Skeletal muscle cell (primary cell): ENCODE data around the gene GPR62.
"Not testable (repeated sequence)": the region's sequence is repeated elsewhere in the genome, so short reads cannot be mapped to it uniquely, and the experiment has no call there.

ENCODE experiments used
- DNase-seq: peaks from one replicate; pipeline ENCODE4 v3.0.0-alpha.2; 2010; ENCODE audit warnings: low read depth
- H3K4me3 ChIP-seq: 2 replicates; pipeline ENCODE4 v1.5.1; 2011; ENCODE audit warnings: low read depth, mild to moderate bottlenecking, control low read depth, low read length, moderate library complexity

GPR62 gene

GRCh38 chr3:51955175-51955892 is at the start of gene GPR62:
GPR62 (plus strand) TSS chr3:51955381; CDS start chr3:51955653, 272 bp downstream.
- DNase-seq = no peak
- no peak within 1 kb of the TSS for H3K4me3 ChIP-seq

- no peak overlapping the region for H3K4me3 ChIP-seq
- DNase-seq = no peak
Measured at GRCh38 chr3:51908026-51908425, 47.2 kb upstream of the GPR62 start.

- H3K4me3 ChIP-seq = no peak overlapping the region
- DNase-seq = no peak
Measured at GRCh38 chr3:51916418-51916817, 38.8 kb upstream of the GPR62 start.

- H3K4me3 ChIP-seq = no peak overlapping the region
- no peak for DNase-seq
Measured at GRCh38 chr3:51921081-51921578, 34.1 kb upstream of the GPR62 start.

- DNase-seq = no peak
- H3K4me3 ChIP-seq = no peak overlapping the region
Measured at GRCh38 chr3:51927061-51927977, 27.9 kb upstream of the GPR62 start.

- no peak for DNase-seq
- H3K4me3 ChIP-seq = no peak overlapping the region
Measured at GRCh38 chr3:51928438-51928837, 26.7 kb upstream of the GPR62 start.

- H3K4me3 ChIP-seq, DNase-seq: not testable (repeated sequence)
Measured at GRCh38 chr3:51928981-51929380, 26.2 kb upstream of the GPR62 start.

- DNase-seq = no peak
- no peak overlapping the region for H3K4me3 ChIP-seq
Measured at GRCh38 chr3:51929420-51930003, 25.7 kb upstream of the GPR62 start.

- DNase-seq = no peak
- H3K4me3 ChIP-seq = no peak overlapping the region
Measured at GRCh38 chr3:51930439-51930838, 24.7 kb upstream of the GPR62 start.

GRCh38 chr3:51931756-51932155 is 23.4 kb upstream of the GPR62 start:
- DNase-seq = no peak
- H3K4me3 ChIP-seq = no peak overlapping the region

GRCh38 chr3:51932471-51933370 is 22.5 kb upstream of the GPR62 start:
- no peak for DNase-seq
- no peak overlapping the region for H3K4me3 ChIP-seq

GRCh38 chr3:51933471-51934138 is 21.6 kb upstream of the GPR62 start:
- no peak for DNase-seq
- no peak overlapping the region for H3K4me3 ChIP-seq

- H3K4me3 ChIP-seq = no peak overlapping the region
- DNase-seq = no peak
Measured at GRCh38 chr3:51934139-51934850, 20.9 kb upstream of the GPR62 start.

GRCh38 chr3:51934991-51935885 is 19.9 kb upstream of the GPR62 start:
- no peak for DNase-seq
- no peak overlapping the region for H3K4me3 ChIP-seq

- no peak overlapping the region for H3K4me3 ChIP-seq
- DNase-seq = no peak
Measured at GRCh38 chr3:51935886-51936755, 19.1 kb upstream of the GPR62 start.

- no peak for DNase-seq
Measured at GRCh38 chr3:51937014-51937413, 18.2 kb upstream of the GPR62 start.

More at GRCh38 chr3:51937014-51937413, 18.2 kb upstream of the GPR62 start:
- no peak overlapping the region for H3K4me3 ChIP-seq
